ENCODE measurements around the gene NFIA.

- no peak for TF ChIP-seq POLR2AphosphoS5 (IDR thresholded peaks at IDR 0.05)
- TF ChIP-seq CTCF (IDR thresholded peaks at IDR 0.05): no peak
- no peak for TF ChIP-seq EP300 (IDR thresholded peaks at IDR 0.05)
Observed at GRCh38 chr1:61290525-61290924, 208.2 kb downstream of the NFIA start.

All from esophagus muscularis mucosa (tissue), 4 donors.